Mucosa of gallbladder (tissue), 1 donor: Measurements from ENCODE around the gene CDK11A. TPM values are rescaled to one million over a fixed set of nuclear protein-coding genes. Genes with fewer than 3 reads are reported as not detected.
"Not testable (repeated sequence)": the region's sequence is repeated elsewhere in the genome, so short reads cannot be mapped to it uniquely, and the experiment has no call there.

Source experiments
- DNase-seq: peaks from one replicate; pipeline ENCODE4 v3.0.0-alpha.2; 2020; ENCODE audit warnings: low spot score
- total RNA-seq: library from RNA; stranded (reverse); gene quantifications from one replicate; pipeline ENCODE4 v1.2.1, GENCODE V29; 2021
- donor health status: DM: no; HTN: no; CAD: no.

Gene CDK11A
- total RNA-seq, 1 donor from 2014 or later, result 31.5 TPM

DNA sequence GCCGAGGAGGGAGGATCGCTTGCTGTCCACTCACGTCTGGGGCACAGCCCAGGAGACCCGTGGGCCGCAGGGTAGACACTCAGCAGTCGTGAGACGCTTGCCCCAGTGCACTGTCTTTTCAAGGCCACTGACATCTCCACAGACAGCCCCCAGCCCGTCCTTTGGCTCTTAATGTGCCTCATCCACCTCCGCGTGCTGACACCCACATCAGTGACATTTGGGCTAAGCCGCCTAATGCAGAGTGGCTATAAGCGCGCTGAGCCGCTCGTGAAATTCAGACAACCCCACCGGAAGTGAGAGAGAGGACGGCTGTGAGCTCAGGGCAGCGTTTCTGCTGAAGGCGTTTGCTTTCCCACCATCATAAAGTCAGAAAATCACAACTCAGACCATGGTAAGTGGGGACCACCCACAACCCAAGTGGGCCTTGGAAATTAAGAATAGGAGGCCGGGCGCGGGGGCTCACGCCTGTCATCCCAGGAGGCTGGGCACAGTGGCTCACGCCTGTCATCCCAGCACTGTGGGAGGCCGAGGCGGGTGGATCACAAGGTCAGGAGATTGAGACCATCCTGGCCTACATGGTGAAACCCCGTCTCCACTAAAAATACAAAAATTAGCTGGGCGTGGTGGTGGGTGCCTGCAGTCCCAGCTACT is 40.0 kb downstream of the CDK11A start:
- no peak for DNase-seq

DNA sequence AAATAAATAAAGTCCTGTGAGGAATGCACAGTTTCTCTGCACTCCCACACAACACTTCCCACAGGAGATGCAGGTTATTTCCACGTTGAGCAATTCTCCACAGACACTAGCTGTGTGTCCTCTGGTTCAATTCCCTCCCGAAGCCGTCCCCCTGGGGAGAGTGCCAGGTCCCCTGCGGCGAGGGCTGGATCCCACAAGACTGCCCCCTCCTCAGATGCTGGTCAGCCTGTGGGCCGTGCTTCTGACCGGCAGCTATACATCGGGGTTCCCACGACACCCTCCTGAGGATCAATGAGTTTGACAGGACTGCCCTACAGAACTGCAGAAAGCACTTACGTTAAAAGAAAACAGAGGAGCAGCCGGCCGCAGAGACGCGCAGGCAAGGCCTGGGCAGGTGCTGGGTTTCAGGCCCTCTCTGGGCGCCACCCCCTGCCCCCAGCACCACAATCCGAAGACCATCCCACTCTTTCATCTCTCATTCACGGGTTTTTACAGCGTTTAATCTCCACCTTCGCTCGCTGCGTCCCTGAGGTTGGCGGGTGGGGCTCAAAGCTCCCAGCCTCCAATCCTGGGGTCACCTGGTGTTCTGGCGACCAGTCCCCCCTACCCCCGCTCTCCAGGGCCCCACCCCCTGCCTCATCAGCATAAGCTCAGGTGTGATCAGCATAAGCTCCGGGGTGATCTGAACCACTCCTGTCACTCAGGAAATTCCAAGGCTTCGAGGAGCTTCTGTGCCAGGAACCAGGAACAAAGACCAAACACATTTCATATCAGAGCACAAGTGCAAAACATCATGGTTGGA is 40.9 kb downstream of the CDK11A start:
- no peak for DNase-seq

DNA sequence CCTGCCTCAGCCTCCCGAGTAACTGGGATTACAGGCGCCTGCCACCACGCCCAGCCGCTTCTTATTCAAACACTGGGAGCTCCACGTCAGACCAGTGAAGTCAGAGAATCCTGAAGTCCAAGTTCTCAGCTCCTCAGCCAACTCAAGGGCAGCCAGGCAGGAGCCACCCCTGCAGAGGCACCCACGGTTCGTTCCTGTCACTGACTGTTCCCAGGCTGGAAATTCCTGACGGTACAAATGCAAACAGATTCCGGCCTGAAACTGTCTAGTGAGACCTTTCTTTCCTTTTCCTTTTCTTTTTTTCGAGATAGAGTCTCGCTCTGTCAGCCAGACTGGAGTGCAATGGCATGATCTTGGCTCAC is 43.3 kb downstream of the CDK11A start:
- peak; percentile 70 for DNase-seq

DNA sequence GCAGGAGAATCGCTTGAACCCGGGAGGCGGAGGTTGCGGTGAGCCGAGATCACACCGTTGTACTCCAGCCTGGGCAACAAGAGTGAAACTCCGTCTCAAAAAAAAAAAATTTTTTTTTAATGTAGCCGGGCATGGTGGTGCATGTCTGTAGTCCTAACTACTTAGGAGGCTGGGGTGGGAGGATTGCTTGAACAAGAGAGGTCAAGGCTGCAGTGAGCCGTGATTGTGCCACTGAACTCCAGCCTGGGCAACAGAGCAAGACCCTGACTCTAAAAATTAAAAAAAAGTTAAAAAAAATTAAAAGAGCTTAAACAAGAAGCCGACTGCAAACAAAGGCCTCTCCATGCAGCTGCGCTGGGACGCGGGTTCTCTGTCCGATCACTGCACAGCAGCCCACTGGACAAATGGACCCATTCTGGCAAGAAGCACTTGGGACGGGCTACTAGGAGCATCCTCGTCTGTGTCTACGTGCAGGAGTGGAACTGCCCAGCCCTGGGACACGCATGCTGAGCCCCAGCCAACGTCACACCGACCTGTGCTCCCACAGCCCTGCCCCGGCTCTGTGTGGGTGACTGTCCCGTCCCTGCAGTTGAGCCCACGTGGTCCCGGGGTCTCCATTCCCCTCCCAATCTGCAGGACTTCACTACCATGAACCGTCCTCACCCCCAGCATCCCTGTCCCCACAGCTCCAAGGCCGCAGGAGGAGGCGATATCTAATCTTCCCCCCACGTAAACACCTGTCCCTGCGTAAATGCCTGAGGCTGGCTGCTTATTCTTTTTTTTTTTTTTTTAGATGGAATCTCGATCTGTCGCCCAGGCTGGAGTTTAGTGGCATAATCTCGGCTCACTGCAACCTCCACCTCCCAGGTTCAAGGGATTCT is 43.9 kb downstream of the CDK11A start:
- no peak for DNase-seq

DNA sequence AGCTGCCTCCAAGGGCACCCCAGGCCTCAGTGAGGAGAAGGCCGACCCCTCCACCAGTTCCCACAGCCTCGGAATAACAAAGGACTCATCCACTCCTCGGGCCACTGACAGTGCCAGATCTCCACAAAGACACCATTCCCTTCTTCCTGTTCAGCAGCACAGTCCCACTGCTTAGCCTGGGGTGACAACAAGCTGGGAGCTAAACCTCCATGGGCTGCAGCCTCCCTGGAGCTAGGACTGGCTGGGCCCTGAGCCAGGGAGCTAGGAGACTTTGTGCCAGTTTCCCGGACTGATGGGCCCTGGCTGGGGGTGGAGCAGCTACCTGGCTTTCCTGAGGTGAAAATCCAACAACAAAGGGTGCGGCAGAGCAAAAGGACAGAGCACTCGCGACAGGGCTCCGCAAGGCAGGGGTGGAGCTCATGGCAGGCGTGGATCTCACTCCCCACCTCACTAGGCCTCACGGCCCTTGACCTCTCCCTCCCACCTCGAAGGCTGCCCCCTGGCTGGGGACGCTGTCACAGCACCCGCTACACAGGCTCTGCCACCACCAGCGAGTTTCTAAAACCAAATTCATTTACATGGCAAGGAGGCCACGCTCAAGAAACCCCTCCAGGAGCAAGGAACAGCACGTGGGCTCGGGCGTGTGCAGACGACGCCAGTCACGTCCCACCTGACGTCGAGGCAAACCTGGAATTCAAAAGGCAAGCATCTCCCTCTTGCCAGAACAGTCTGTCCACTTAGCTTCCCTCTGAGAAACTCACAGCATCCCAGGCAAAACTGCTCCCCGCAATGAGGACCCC is 45.4 kb downstream of the CDK11A start:
- DNase-seq, result peak; percentile 87

DNA sequence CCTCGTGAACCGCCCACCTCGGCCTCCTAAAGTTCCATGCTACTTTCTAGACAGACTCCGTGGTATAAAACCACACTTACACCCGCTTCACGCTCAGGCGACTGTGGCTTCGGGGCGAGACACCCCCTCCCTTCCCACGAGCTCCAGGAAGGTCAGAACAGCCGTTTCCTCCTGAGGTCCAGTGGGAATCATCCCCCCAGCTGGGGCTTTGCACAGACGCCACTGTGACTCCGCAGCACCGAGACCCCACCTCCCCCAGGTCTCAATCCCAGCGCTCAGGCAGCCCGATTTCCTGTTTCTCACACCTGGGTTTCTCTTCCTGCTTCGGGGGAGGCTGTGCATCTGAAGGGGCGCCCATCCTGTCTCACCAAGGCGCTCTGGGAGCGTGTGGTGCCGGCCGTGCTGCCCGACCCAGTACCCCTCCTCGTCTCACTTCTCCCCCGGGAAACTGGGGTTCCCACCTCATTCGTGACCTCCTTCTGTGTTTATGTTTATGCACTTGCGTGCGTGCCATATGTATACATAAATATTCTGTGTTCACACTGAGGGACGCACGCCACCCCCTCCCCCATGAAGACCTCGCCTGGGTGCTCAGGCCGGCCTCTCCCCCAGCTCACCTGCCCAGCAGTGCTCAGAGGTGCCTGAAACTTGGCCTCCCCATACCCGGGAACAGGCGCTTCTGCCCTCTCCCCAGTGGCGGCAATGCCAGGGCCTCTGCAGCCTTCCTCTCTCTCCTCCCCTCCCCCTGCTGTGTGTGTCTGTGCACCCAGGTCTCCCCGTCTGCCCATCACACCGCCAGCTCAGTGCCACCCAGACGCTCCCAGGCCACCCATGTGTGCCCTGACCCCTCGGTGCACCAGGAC is 46.2 kb downstream of the CDK11A start:
- DNase-seq, result no peak

DNA sequence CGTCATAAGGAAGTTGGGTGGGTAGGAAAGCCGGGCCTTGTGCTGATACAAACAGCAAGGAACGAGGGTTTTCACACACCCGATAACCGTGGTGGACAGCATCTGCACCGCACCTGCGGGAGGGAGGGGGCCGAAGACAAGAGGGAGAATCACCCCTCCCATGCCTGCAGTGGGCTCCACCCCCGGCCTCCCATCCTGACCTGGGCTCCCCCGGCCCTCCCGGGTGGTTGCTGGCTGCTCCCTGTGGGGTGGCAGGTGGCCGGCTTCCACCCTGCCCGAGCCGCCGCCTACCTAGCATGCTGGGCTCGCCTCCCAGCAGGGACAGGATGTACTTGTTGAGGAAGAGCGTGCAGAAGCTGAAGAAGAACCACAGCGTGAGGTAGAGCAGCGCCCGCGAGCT is 48.1 kb downstream of the CDK11A start:
- not testable (repeated sequence) for DNase-seq

DNA sequence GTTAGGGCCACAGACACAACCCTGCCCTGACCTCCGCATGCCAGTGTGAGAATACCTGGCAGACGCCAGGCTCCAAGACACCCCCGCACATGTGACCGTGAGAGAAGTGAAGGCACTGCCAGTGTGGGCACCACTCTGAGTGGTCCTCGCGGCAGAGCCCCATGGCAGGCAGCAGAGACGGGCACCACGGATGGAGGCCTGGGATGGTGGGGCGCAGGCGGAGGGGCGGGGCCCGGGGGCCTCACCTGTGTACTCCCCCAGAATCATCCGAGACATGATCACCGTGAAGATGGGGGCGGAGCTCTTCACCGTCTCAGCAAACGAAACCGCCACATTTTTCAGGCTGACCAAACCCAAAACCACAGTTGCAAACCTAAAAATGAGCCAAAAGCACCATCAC is 48.9 kb downstream of the CDK11A start:
- DNase-seq, result not testable (repeated sequence)

DNA sequence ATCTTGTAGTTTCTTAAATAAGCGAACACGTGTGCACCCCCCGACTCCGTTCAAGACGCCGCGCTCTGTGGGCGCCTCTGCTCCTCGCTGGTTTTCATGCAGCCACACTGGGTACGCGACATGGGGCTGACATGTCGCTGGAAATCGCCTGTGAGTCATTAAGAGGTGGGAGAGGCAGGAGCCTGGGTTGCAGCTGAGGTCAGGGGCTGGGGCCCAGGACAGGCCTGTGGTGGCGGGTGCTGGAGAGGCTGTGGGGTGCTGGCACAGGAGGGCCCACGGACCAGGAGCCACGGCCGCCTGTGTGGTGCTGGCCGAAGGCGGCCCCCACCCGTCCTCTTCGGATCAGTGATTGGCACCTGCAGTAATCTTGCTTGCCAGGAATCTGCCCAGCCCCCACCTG is 49.4 kb downstream of the CDK11A start:
- not testable (repeated sequence) for DNase-seq

DNA sequence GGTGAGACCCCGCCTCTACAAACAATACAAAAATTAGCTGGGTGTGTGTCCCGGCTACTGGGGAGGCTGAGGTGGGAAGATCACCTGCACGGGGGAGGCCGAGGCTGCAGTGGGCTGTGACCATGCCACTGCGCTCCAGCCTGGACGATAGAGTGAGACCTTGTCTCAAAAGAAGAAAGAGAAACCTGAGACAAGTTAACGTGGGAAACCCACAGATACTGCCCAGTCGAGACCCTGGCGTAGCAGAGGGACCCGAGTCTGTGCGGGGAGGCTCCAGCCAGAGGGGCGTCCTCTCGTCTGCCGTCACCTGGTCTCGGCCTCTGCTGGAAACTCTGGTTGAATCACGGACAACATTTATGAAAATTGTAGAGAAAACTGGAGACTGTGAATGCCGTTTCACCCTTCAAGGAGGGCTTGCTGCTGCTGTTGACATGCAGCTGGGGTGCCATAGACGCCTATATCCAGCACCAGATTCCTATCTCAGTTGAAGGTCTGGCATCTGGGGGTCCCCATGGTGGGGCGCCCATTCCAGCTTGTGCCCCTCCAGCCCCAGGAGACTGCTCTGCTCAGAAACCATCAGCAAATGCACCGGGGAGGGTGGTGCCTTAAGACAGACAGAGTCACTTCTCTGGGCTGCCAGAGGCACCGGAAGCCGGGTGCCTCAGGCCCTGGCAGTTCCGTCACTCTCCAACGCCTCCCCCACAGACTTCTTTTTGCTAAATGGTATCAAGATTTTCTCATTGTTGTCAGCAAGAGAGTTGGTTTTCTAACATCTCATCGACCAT is 51.8 kb downstream of the CDK11A start:
- DNase-seq, result no peak

DNA sequence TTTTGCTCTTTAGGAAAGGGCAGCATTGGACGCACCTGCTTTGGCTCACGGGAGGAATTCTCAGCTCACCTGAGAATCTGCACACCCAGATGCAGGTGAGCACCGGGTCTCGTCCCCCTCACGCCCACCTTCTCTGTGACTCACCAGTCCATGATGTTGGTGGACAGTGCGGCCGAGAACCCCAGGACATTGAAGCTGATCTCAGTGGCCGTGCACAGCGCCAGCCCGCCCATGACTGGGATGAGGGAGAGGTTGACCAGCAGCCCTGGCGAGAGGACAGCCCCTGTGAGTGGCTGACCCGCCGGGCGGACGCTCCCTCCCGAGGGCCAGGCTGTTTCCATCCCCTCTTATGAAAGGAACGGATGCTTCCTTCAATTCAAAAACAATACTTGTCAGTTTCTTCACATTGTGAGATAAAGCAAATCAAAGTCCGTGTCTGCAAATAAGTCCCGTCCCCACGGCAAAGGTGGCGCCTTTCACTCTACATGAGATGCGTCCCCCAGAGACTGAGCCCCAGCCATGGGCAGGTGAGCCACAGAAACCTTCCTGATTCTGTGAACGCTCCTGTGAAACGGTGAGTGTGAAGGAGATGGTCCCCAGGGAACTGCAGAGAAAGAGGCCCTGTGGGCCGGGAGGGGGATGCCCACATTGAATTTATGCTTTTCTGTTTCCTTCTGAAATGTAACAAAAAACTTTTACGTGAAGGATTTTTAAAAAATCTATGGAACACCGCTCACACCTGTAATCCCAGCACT is 52.6 kb downstream of the CDK11A start:
- DNase-seq, result no peak

DNA sequence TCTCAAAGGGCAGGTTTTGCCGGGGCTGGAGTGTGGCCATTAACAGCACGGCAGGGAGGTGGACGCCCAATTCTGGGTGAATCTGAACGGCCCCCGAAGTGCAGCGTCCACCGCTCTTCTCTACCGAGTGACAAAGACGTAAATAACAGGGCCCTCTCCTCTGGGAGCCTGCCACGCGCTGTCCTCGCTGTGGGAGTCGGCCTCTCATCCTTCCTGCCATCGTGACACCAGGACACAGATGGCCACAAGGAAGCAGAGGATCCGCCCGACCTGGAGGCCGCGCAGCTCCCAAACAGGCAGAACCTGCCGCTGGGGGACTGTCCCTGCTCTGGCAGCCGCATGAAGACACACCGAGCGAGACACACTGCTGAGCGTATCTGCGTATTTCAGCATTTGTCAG is 53.3 kb downstream of the CDK11A start:
- no peak for DNase-seq

DNA sequence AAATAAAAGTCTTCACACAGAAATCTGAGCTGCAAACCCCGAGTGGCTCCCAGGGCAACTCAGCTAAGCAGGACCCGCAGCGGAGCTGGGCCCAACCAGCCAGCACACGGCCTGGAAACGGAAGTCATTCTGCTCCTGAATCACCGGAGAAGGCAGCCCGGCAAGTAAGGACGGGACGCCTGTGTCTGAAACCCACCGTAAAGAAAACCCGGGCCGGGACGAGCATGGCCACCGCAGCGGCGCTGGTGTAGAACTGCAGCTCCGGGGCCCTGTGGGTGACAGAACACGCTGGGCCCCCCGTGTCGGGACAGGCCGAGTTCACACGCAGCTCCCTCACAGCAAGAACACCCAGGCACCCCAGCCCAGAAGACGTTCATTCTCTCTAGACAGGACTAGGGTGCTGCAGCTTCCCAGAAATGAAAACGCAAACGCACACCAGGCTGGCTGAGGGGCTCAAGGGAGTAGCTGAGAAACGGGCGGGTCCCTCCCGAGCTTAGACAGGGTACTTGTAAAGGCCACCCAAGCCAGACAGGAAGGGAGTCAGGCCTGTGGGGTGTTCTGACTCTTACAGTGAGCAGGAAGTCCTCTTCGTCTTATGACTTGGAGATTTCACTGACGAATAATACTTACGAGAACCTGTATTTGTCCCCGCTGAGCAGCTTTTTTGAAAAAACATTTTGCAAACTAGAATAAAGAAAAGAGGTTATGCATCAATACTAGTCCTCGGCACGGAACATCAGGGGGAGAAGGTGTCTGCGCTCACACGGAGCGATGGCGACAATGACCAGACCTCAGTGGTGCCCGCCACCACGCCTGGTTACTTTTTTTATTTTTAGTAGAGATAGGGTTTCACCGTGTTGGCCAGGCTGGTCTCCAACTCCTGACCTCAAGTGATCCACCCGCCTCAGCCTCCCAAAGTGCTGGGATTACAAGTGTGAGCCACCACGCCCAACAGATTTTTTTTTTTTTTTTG is 54.4 kb downstream of the CDK11A start:
- DNase-seq, result no peak

DNA sequence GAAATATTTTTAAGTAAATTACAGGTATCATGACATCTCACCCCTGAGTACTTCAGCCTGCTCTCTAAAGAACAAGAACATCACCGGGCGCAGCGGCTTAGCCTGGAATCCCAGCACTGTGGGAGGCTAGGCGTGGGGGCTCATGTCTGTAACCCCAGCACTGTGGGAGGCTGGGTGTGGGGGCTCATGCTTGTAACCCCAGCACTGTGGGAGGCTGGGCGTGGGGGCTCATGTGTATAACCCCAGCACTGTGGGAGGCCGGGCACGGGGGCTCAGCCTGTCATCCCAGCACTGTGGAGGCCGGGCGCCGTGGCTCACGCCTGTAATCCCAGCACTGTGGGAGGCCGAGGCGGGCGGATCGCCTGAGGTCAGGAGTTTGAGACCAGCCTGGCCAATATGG is 57.6 kb downstream of the CDK11A start:
- DNase-seq, result no peak

DNA sequence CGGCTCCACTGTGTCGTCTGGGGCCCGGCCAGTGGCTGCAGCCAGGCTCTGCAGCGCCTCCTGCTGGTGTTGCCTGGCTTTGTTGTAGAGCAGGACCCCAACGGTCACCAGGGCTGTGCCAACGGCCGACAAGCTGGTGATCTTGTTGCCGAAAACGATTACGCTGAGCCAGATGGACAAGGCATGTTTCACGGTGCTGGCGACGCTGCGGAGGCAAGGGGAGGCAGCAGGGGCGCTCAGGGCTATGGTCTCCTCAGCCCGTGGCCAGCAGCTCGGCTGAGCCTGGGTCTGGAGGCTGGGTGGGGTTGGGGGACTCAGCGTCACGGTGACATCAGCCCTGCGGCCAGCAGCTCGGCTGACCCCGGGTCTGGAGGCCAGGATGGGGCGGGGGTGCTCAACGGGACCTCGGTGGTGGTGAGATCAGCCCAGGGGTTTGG is 58.3 kb downstream of the CDK11A start:
- no peak for DNase-seq

DNA sequence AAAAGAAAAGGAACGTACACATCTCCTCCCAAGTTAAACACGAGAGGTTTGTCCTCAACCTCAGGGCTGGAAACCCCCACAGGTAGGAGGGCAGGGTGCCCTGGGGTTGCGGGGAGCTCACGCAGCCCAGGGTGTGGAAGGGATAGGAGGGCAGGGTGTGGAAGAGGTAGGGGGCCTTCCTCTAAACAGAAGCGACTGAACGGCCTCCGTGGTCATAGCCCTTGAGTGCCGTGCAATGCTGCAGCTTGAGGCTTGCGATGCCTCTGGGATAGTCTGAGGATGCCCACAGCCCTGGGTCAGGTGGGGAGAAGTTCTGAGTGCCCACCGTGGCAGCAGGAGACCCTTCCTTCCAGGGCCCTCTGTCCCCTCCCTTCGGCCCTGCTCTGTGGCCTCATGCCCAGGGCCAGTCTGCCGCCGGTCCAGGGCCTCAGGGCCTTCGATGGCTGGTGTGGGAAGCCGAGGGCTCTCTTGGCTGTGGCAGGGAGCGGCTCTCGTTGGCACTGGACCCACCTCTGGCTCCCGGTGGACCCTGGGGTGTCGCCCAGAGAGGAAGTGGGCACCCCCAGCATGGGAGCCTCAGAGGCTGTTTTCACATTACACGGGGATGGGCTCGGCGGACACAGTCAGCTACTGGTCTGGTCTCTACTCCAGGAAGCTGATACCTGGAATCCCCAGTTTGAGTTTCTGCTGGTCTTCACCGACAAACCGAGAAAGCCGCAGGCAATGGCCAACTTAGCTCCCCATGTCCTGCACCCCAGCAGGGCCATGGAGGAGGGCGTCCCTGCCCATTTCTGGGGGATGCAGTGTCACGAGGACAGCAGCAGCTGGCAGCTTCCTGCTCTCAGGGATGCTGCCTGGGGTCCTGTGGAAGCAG is 59.0 kb downstream of the CDK11A start:
- no peak for DNase-seq

DNA sequence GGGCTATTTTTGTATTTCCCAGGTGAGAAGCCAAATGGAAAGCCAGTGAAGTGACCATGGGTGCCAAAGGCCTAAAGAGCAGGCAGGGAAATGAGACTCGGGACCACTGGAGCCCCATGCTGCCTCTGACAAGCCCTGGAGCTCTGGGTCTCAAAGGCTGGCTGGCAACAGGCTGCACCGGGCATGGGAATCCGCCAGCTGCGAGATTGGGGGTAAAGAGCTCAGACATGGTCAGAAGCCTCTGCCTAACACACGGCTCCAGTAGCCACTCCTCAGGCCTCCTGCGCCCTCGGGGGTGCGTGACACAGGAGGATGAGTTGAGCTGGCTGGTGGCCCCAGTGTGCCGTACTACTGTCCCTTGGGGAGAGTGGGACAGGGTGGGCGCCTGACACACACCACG is 59.8 kb downstream of the CDK11A start:
- not testable (repeated sequence) for DNase-seq
